ENCODE results near the gene DCPS. TPM values are rescaled to one million over a fixed set of nuclear protein-coding genes. Genes with fewer than 3 reads are reported as not detected.
"Not testable (repeated sequence)": the region's sequence is repeated elsewhere in the genome, so short reads cannot be mapped to it uniquely, and the experiment has no call there.

The DCPS gene
- total RNA-seq, 1 donor from 2014 or later, result 7.2 TPM

GRCh38 chr11:126345759-126346585 lies 42.1 kb downstream of the DCPS start:
- H3K4me1 Mint-ChIP-seq (ENCODE audit: low read depth, unreplicated experiment), result peaks cover 14% of the 10 kb centered on the region
- DNase-seq, result no peak
- no peak overlapping the region for H3K27ac Mint-ChIP-seq (ENCODE audit: unreplicated experiment)
- TF ChIP-seq CTCF (IDR thresholded peaks at IDR 0.05; ENCODE audit: partially characterized antibody, unreplicated experiment), result no peak
- H3K4me3 Mint-ChIP-seq (ENCODE audit: unreplicated experiment), result no peak overlapping the region
- peaks cover 5% of the 10 kb centered on the region for H3K9me3 Mint-ChIP-seq (ENCODE audit: unreplicated experiment)
- peaks cover 1% of the 10 kb centered on the region for H3K27me3 Mint-ChIP-seq (ENCODE audit: unreplicated experiment)
- peaks cover 4% of the 10 kb centered on the region for H3K36me3 Mint-ChIP-seq (ENCODE audit: unreplicated experiment)

- no peak for TF ChIP-seq CTCF (IDR thresholded peaks at IDR 0.05; ENCODE audit: partially characterized antibody, unreplicated experiment)
- H3K27ac Mint-ChIP-seq (ENCODE audit: unreplicated experiment), result no peak overlapping the region
- peaks cover 5% of the 10 kb centered on the region for H3K9me3 Mint-ChIP-seq (ENCODE audit: unreplicated experiment)
- peaks cover 4% of the 10 kb centered on the region for H3K27me3 Mint-ChIP-seq (ENCODE audit: unreplicated experiment)
- peaks cover 4% of the 10 kb centered on the region for H3K36me3 Mint-ChIP-seq (ENCODE audit: unreplicated experiment)
- peaks cover 14% of the 10 kb centered on the region for H3K4me1 Mint-ChIP-seq (ENCODE audit: low read depth, unreplicated experiment)
- no peak for DNase-seq
- H3K4me3 Mint-ChIP-seq (ENCODE audit: unreplicated experiment), result no peak overlapping the region
Measured at GRCh38 chr11:126346586-126346940, 42.7 kb downstream of the DCPS start.

DNA sequence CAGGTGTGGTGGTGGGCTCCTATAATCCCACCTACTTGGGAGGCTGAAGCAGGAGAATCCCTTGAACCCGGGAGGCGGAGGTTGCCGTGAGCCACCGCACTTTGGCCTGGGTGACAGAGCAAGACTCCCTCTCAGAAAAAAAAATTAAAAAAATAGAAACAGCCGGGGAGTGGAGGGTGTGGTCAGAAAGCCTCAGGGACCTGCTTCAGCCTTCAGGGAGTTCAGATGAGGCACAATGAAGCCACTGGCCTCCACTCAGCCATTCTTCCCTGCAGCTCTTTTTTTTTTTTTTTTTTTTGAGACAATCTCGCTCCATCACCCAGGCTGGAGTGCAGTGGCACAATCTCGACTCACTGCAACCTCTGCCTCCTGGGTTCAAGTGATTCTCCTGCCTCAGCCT lies 43.1 kb downstream of the DCPS start:
- not testable (repeated sequence) for H3K27me3 Mint-ChIP-seq (ENCODE audit: unreplicated experiment); H3K9me3 Mint-ChIP-seq (ENCODE audit: unreplicated experiment); H3K36me3 Mint-ChIP-seq (ENCODE audit: unreplicated experiment); H3K4me3 Mint-ChIP-seq (ENCODE audit: unreplicated experiment); H3K27ac Mint-ChIP-seq (ENCODE audit: unreplicated experiment); DNase-seq
- peaks cover 14% of the 10 kb centered on the region for H3K4me1 Mint-ChIP-seq (ENCODE audit: low read depth, unreplicated experiment)

DNA sequence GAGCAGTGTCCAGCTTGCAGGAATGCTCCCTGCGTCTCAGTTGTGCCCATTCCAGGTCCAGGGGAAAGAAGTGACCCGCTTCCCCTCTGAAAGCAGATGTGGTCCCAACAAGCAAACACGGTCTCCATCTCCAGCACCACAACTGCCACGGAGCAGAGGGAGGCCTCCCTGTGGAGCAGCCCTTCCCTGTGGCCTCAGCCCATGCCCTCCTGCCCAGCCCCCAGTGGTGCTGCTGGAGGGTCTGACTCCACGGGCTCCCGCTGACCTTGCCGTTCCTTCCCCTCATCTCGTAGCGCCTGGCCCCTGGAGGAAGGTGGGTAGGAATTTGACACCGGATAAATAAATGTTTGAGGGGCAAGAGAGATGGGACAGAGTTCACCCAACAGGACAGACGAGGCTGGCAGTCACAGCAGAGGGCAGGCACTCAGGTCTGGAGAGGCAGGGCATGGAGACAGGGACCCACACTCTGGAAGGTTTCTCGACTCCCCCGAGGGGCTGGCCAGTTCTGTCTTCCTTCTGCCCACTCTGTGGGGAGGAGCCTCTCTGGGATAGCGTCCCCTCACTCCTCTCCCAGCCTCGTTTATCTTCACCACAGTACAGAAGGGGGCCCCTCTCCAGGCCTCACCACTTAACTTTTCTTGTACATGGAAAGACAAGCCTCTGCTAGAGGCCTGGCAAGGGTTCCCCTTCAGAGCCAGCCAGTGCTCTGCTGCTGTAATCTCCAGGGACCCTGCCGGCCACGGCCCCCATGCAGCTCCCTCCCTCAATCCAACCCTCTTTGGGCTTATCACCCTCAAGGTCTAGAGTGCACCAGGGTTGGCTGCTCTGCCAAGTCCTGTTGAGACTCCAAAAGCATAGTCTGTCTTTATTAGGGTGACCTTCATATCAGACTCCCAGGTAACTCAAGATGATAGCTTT lies 44.1 kb downstream of the DCPS start:
- no peak overlapping the region for H3K4me3 Mint-ChIP-seq (ENCODE audit: unreplicated experiment)
- DNase-seq, result no peak

More for the DNA sequence above, 44.1 kb downstream of the DCPS start:
- no peak overlapping the region for H3K27ac Mint-ChIP-seq (ENCODE audit: unreplicated experiment)
- no peak for TF ChIP-seq CTCF (IDR thresholded peaks at IDR 0.05; ENCODE audit: partially characterized antibody, unreplicated experiment)
- peaks cover 20% of the 10 kb centered on the region for H3K4me1 Mint-ChIP-seq (ENCODE audit: low read depth, unreplicated experiment)
- H3K9me3 Mint-ChIP-seq (ENCODE audit: unreplicated experiment), result peaks cover 5% of the 10 kb centered on the region
- peaks cover 4% of the 10 kb centered on the region for H3K36me3 Mint-ChIP-seq (ENCODE audit: unreplicated experiment)
- H3K27me3 Mint-ChIP-seq (ENCODE audit: unreplicated experiment), result peaks cover 4% of the 10 kb centered on the region

Data from glutamatergic neuron (in vitro differentiated cells).